Bronchial epithelial cell (primary cell): ENCODE results near the gene SRP68. TPM values are rescaled to one million over a fixed set of nuclear protein-coding genes. Genes with fewer than 3 reads are reported as not detected.

Source experiments
- DNase-seq: peaks from one replicate; pipeline ENCODE4 v3.0.0-alpha.2; 2010; ENCODE audit warnings: low read depth
- FAIRE-seq: peaks from 2 replicates; lab custom pipeline; 2011; peaks lifted over from hg19 to GRCh38; lab: Jason Lieb, UNC
- H3K27me3 ChIP-seq: 2 replicates; pipeline ENCODE4 v1.5.1; 2011; ENCODE audit warnings: low read length; ENCODE audit not compliant: control insufficient read depth, insufficient read depth
- H3K36me3 ChIP-seq: 2 replicates; pipeline ENCODE4 v1.5.1; 2011; ENCODE audit warnings: low read length; ENCODE audit not compliant: control insufficient read depth, insufficient read depth
- H3K4me3 ChIP-seq: 2 replicates; pipeline ENCODE4 v1.5.1; 2011; ENCODE audit warnings: mild to moderate bottlenecking, low read depth, low read length, control low read depth
- CTCF ChIP-seq: IDR thresholded peaks from 2 replicates; pipeline ENCODE4 v1.5.1; 2011; ENCODE audit warnings: mild to moderate bottlenecking, moderate library complexity, low read length, control low read depth, inconsistent platforms; ENCODE audit not compliant: insufficient read depth, severe bottlenecking
- total RNA-seq: library from RNA; depleted of rRNA; stranded (reverse); fragments of >200 nt; gene quantifications from 2 replicates; pipeline ENCODE4 v1.2.1, GENCODE V29; 2014

SRP68 gene
- total RNA-seq, 1 donor from 2014 or later, result 42.9 TPM

DNA sequence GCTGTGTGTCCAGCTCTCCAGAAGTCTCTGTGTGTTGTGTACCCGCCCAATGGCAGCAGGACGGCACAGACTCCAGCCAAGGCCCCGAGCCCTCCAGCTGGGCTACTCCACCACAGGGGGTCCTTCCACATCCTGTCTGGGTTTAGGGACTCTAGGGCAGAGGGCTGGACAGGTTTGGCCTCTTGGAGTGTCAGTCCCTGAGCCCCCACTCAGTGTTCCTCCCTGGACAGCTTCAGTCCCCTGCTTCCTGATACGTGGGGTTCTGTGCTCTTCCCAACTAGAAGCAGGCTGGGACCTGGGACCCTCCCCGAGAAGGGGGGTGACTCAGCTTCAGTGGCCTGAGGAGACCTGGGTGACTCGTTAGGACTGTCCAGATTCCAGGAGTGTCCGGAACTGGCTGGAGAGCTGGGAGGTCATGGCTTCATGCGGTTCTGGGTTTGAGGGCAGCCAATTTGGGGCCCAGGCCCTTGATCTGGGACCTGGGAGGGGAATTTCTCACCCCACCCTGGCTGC lies 67.5 kb downstream of the SRP68 start:
- H3K27me3 ChIP-seq, result no peaks in the 10 kb centered on the region
- peaks cover 6% of the 10 kb centered on the region for H3K36me3 ChIP-seq
- no peak for TF ChIP-seq CTCF
- no peak for FAIRE-seq
- H3K4me3 ChIP-seq, result no peak overlapping the region
- DNase-seq, result no peak

DNA sequence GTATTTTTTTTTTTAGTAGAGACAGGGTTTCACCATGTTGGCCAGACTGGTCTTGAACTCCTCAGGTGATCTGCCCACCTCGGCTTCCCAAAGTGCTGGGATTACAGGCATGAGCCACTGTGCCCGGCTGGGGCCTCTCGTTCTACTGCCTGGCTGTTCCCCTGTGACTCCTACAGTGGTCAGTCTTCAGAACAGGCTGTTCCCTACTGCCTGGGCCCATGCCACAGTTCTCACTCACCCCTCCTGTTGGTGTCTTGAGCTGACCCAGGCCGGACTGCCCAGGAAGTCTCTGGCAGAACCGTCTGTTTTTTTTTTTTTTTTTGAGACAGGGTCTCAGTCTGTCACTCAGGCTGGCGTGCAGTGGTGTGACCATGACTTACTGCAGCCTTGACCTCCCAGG lies 68.4 kb downstream of the SRP68 start:
- H3K4me3 ChIP-seq, result no peak overlapping the region
- no peak for TF ChIP-seq CTCF
- FAIRE-seq (no peak), DNase-seq (no peak)
- no peaks in the 10 kb centered on the region for H3K27me3 ChIP-seq
- peaks cover 5% of the 10 kb centered on the region for H3K36me3 ChIP-seq

DNA sequence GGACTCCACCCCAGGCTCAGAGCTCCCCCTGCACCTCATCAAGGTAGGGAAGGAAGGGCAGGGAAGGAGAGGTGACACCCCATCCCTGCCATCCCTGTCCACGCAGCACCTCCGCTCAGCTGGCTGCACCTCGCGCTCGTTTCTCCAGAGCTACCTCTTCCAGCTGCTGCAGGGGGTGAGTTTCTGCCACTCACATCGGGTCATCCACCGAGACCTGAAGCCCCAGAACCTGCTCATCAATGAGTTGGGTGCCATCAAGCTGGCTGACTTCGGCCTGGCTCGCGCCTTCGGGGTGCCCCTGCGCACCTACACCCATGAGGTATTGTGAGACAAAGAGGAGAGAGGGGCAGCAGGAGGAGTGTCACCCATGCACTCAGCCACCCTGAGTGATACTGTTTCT lies 70.2 kb downstream of the SRP68 start:
- no peak for TF ChIP-seq CTCF
- FAIRE-seq (no peak), DNase-seq (no peak)
- no peak overlapping the region for H3K4me3 ChIP-seq
- H3K36me3 ChIP-seq, result peaks cover 4% of the 10 kb centered on the region
- H3K27me3 ChIP-seq, result no peaks in the 10 kb centered on the region

- Histone ChIP-seq H3K27me3 (no peaks in the 10 kb centered on the region), H3K4me3 (no peak within 1 kb of the TSS), H3K36me3 (peaks cover 1% of the 10 kb centered on the region)
- FAIRE-seq, result no peak
- DNase-seq, result no peak
- no peak for TF ChIP-seq CTCF
These were observed 71.4 kb downstream of the SRP68 start, which contains the start of gene CDK3 for GRCh38 chr17:76000755-76001521. Gene CDK3 (plus strand): TSS chr17:76000855. CDS start chr17:76001426, 571 bp downstream.

GRCh38 chr17:76000016-76000754 lies 72.1 kb downstream of the SRP68 start:
- H3K27me3 ChIP-seq, result no peaks in the 10 kb centered on the region
- TF ChIP-seq CTCF, result peak; percentile 89
- no peak for FAIRE-seq
- peaks cover 3% of the 10 kb centered on the region for H3K36me3 ChIP-seq
- DNase-seq, result peak; percentile 26
- no peak overlapping the region for H3K4me3 ChIP-seq
